HCT116 (cell line): ENCODE data around the gene RAP1GAP2. TPM values are rescaled to one million over a fixed set of nuclear protein-coding genes. Genes with fewer than 3 reads are reported as not detected.

ENCODE experiments used
- ATAC-seq: fragments of 200-7000 bp; cut with Tn5 transposase; 2 replicates; pipeline ENCODE4 v1.9.1; 2020; ENCODE audit warnings: mild to moderate bottlenecking, moderate library complexity
- BruUV-seq: library from RNA; stranded (reverse); fragments of 400-500 nt; replicated peaks from 2 replicates; lab custom pipeline; 2021; lab: Mats Ljungman, UMichigan
- CTCF ChIA-PET: fragments of 300-600 bp; sonication (Branson Sonifier 250); formaldehyde crosslinking; loops from one replicate; lab custom pipeline; 2021; ENCODE audit warnings: antibody characterized with exemption; lab: Charles Lee
- POLR2A ChIA-PET: fragments of 300-600, 350-600 bp; sonication (Branson Sonifier 250); formaldehyde crosslinking; loops from one replicate; lab custom pipeline; 2021; ENCODE audit warnings: antibody characterized with exemption; lab: Charles Lee
- RAD21 ChIA-PET, 2 experiments: fragments of 300-600 bp; sonication (Branson Sonifier 250); formaldehyde crosslinking; loops; one replicate each; lab custom pipeline; 2023; ENCODE audit warnings: low total read pairs in 2 of 2; ENCODE audit not compliant: uncharacterized antibody in 2 of 2, unreplicated experiment in 2 of 2, low non-redundant PET in 1 of 2; lab: Charles Lee
- DNase-seq: peaks from one replicate; pipeline ENCODE4 v3.0.0-alpha.2; 2010; ENCODE audit warnings: low read depth, low spot score
- H2AFZ ChIP-seq: fragments of 200-600 bp; shearing (Covaris generic), sonication (generic); 2 replicates; pipeline ENCODE4 v1.6.1; 2017; ENCODE audit warnings: low read depth, mixed run types, mixed read lengths, antibody characterized with exemption, low read length; ENCODE audit not compliant: poor library complexity, severe bottlenecking
- H3K27ac ChIP-seq: 2 replicates; pipeline ENCODE4 v1.5.1; 2012; ENCODE audit warnings: low read depth, low read length
- H3K27me3 ChIP-seq: fragments of 200-600 bp; sonication (generic); 2 replicates; pipeline ENCODE4 v1.6.1; 2016; ENCODE audit warnings: mixed run types, low read length, mixed read lengths; ENCODE audit not compliant: insufficient read depth
- H3K36me3 ChIP-seq, 2 experiments: fragments of 200-500 bp in 1 of 2; fragments of 200-600 bp in 1 of 2; sonication (Bioruptor generic) in 1 of 2; sonication (generic) in 1 of 2; 2 replicates each; pipeline versions ENCODE4 v1.5.1 to v1.6.1; 2014 to 2016; ENCODE audit warnings: low read length in 2 of 2, inconsistent platforms in 1 of 2, mixed read lengths in 1 of 2, mixed run types in 1 of 2; ENCODE audit not compliant: insufficient read depth in 2 of 2, control insufficient read depth in 1 of 2
- H3K4me1 ChIP-seq, 2 experiments: fragments of 200-600 bp in 1 of 2; sonication (generic) in 1 of 2; 2 replicates each; pipeline versions ENCODE4 v1.5.1 to v1.6.1; 2012 to 2017; ENCODE audit warnings: low read length in 2 of 2, inconsistent platforms in 1 of 2, mild to moderate bottlenecking in 1 of 2, mixed read lengths in 1 of 2, mixed run types in 1 of 2, moderate library complexity in 1 of 2; ENCODE audit not compliant: insufficient read depth in 2 of 2, control insufficient read depth in 1 of 2
- H3K4me2 ChIP-seq: fragments of 200-600 bp; sonication (generic); 2 replicates; pipeline ENCODE4 v1.6.1; 2017; ENCODE audit warnings: mixed run types, low read length, mixed read lengths
- H3K4me3 ChIP-seq, 2 experiments: fragments of 200-600 bp in 1 of 2; sonication (generic) in 1 of 2; replicated peaks in 1 of 2; 2 replicates each; pipeline ENCODE4 v1.5.1; 2011 to 2016; ENCODE audit warnings: low read length in 2 of 2, control low read depth in 1 of 2, low read depth in 1 of 2, mild to moderate bottlenecking in 1 of 2, mixed read lengths in 1 of 2, mixed run types in 1 of 2
- H3K79me2 ChIP-seq: fragments of 200-600 bp; sonication (generic); 2 replicates; pipeline ENCODE4 v1.6.1; 2017; ENCODE audit warnings: mild to moderate bottlenecking, mixed run types, low read length, moderate library complexity, mixed read lengths; ENCODE audit not compliant: insufficient read depth
- H3K9ac ChIP-seq: fragments of 200-600 bp; sonication (generic); 2 replicates; pipeline ENCODE4 v1.6.1; 2016; ENCODE audit warnings: low read length, mixed read lengths
- H3K9me2 ChIP-seq: fragments of 200-600 bp; sonication (generic), shearing (Covaris generic); 2 replicates; pipeline ENCODE4 v1.6.1; 2017; ENCODE audit warnings: mixed run types, mild to moderate bottlenecking, moderate library complexity; ENCODE audit not compliant: insufficient read depth
- H3K9me3 ChIP-seq, 2 experiments: fragments of 200-500 bp in 1 of 2; fragments of 200-600 bp in 1 of 2; sonication (Bioruptor generic) in 1 of 2; sonication (generic) in 1 of 2; 2 replicates each; pipeline ENCODE4 v1.6.1; 2014 to 2017; ENCODE audit warnings: low read length in 2 of 2, mixed read lengths in 2 of 2, inconsistent platforms in 1 of 2, low read depth in 1 of 2, mild to moderate bottlenecking in 1 of 2, mixed run types in 1 of 2, moderate library complexity in 1 of 2; ENCODE audit not compliant: control insufficient read depth in 1 of 2, insufficient read depth in 1 of 2
- H4K20me1 ChIP-seq: fragments of 200-600 bp; sonication (generic), shearing (Covaris generic); 2 replicates; pipeline ENCODE4 v1.6.1; 2017; ENCODE audit warnings: mixed run types, mild to moderate bottlenecking, moderate library complexity; ENCODE audit not compliant: insufficient read depth
- CBX3 ChIP-seq: IDR thresholded peaks from 2 replicates; pipeline ENCODE4 v1.6.1; 2012; ENCODE audit warnings: low read depth
- CEBPB ChIP-seq: IDR thresholded peaks from 2 replicates; pipeline ENCODE4 v1.6.1; 2012; ENCODE audit warnings: low read depth
- EGR1 ChIP-seq: IDR thresholded peaks from 2 replicates; pipeline ENCODE4 v1.6.1; 2012; ENCODE audit warnings: low read depth
- ELF1 ChIP-seq: IDR thresholded peaks from 2 replicates; pipeline ENCODE4 v1.6.1; 2012; ENCODE audit warnings: low read depth, borderline replicate concordance
- EZH2 ChIP-seq: fragments of 200-600 bp; sonication (generic); IDR thresholded peaks from 2 replicates; pipeline ENCODE4 v1.6.1; 2017; ENCODE audit warnings: antibody characterized with exemption, mixed run types
- EZH2phosphoT487 ChIP-seq: fragments of 200-600 bp; IDR thresholded peaks from 2 replicates; pipeline ENCODE4 v1.6.1; 2018; ENCODE audit warnings: antibody characterized with exemption, borderline replicate concordance
- JUND ChIP-seq: IDR thresholded peaks from 2 replicates; pipeline ENCODE4 v1.6.1; 2012
- POLR2A ChIP-seq: IDR thresholded peaks from 2 replicates; pipeline ENCODE4 v1.7.0; 2011; ENCODE audit warnings: borderline replicate concordance; ENCODE audit not compliant: insufficient read depth, insufficient read length; ENCODE audit errors: extremely low read depth
- POLR2AphosphoS5 ChIP-seq: IDR thresholded peaks from 2 replicates; pipeline ENCODE4 v1.6.1; 2011; ENCODE audit warnings: mild to moderate bottlenecking, low read depth, low read length, moderate library complexity
- RAD21 ChIP-seq: IDR thresholded peaks from 2 replicates; pipeline ENCODE4 v1.6.1; 2012; ENCODE audit warnings: low read depth, mild to moderate bottlenecking
- SIN3A ChIP-seq: IDR thresholded peaks from 2 replicates; pipeline ENCODE4 v1.6.1; 2012; ENCODE audit warnings: low read depth
- SP1 ChIP-seq: IDR thresholded peaks from 2 replicates; pipeline ENCODE4 v1.6.1; 2012; ENCODE audit warnings: low read depth
- SRF ChIP-seq: IDR thresholded peaks from 2 replicates; pipeline ENCODE4 v1.6.1; 2012; ENCODE audit warnings: low read depth
- TCF7L2 ChIP-seq: IDR thresholded peaks from 2 replicates; pipeline ENCODE4 v1.7.0; 2011; ENCODE audit warnings: borderline replicate concordance, inconsistent platforms; ENCODE audit not compliant: insufficient read depth, insufficient read length; ENCODE audit errors: extremely low read depth
- ZNF274 ChIP-seq: fragments of 200-500 bp; sonication (Bioruptor generic); IDR thresholded peaks from 2 replicates; pipeline ENCODE4 v1.6.1; 2014; ENCODE audit warnings: mild to moderate bottlenecking, low read depth, low read length, inconsistent platforms
- intact Hi-C: fragments of 100-400 bp; cut with micrococcal nuclease; formaldehyde crosslinking; loops from 2 replicates; pipeline ENCODE4 v1.10.0; 2022
- total RNA-seq: library from RNA; stranded (reverse); gene quantifications from one replicate; pipeline ENCODE4 v1.2.1, GENCODE V29; 2021; ENCODE audit not compliant: unreplicated experiment
- TF ChIP-seq, protein P1 (sequence below): IDR thresholded peaks from 2 replicates; pipeline ENCODE4 v1.6.1; 2012
- TF ChIP-seq, protein P2 (sequence below), 3 experiments: fragments of 200-600 bp in 1 of 3; sonication (generic) in 1 of 3; IDR thresholded peaks in 2 of 3; conservative IDR thresholded peaks in 1 of 3; 2 replicates each; pipeline ENCODE4 v1.5.1; 2012 to 2017; ENCODE audit warnings: low read depth in 2 of 3, low read length in 2 of 3, antibody characterized with exemption in 1 of 3, borderline replicate concordance in 1 of 3, control low read depth in 1 of 3, mild to moderate bottlenecking in 1 of 3, mixed read lengths in 1 of 3, mixed run types in 1 of 3, moderate library complexity in 1 of 3; ENCODE audit not compliant: insufficient read depth in 1 of 3
- TF ChIP-seq, protein P3 (sequence below): IDR thresholded peaks from 2 replicates; pipeline ENCODE4 v1.6.1; 2012; ENCODE audit warnings: low read depth
- TF ChIP-seq, protein P4 (sequence below): IDR thresholded peaks from 2 replicates; pipeline ENCODE4 v1.6.1; 2012

Gene RAP1GAP2
- total RNA-seq, 1 experiment from 2014 or later = 54.6 TPM

DNA sequence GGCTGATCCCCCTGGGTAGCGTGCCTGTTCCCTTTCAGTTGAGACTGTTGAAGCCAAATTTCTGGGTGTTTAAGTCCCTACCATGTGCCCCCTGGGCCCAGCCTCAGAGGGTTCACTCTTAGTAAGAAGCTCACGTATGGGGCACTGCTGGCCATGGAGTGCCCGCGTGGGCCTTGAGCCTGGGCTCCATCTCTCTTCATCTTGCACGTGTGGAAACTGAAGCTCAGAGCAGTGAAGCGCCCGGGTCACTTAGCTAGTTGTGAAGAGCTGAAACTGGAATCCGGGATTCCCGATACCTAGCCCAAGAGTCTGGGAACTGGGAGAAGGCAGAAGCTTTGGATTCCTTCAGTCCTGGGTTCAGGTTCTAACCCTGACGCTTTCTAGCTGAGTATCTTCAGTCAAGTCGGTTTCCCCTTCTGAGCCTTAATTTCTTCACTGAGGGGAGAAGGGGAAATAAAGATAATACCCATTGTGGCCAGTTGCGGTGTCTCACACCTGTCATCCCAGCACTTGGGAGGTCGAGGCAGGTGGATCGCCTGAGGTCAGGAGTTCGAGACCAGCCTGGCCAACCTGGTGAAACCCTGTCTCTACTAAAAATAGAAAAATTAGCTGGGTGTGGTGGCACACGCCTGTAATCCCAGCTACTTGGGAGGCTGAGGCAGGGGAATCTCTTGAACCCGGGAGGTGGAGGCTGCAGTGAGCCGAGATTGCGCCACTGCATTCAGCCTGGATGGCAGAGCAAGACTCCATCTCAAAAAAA lies 163.3 kb downstream of the RAP1GAP2 start:
- Histone ChIP-seq H3K4me2 (peak overlapping the region; percentile 66), H3K9me2 (no peaks in the 10 kb centered on the region), H3K79me2 (no peaks in the 10 kb centered on the region), H3K36me3 (no peaks in the 10 kb centered on the region), H3K9ac (peak overlapping the region; percentile 45; the same call in 1 of the 2 replicates), H4K20me1 (no peaks in the 10 kb centered on the region), H3K27ac (peak overlapping the region; percentile 48; the same call in 1 of the 2 replicates), H3K4me3 (peak overlapping the region in 1 of 2 experiments; percentile 19; a peak in 1 of 4 replicates), H3K4me1 (peaks cover 42 to 63% of the 10 kb centered on the region in 2 experiments), H3K9me3 (no peaks in the 10 kb centered on the region), H3K27me3 (no peaks in the 10 kb centered on the region), H2AFZ (no peak overlapping the region)
- BruUV-seq = no TSS peak
- DNase-seq (no peak), ATAC-seq (no peak)
- ChIA-PET POLR2A (no interaction called here), RAD21 (no interaction called here), CTCF (no interaction called here)
- intact Hi-C loops = no loop called here
- no peak for TF ChIP-seq ZNF274
- TF ChIP-seq TCF7L2 = no peak
- no peak for TF ChIP-seq SP1
- TF ChIP-seq SRF = no peak
- TF ChIP-seq POLR2A = no peak
- TF ChIP-seq, protein P1, sequence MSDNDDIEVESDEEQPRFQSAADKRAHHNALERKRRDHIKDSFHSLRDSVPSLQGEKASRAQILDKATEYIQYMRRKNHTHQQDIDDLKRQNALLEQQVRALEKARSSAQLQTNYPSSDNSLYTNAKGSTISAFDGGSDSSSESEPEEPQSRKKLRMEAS = no peak
- no peak for TF ChIP-seq SIN3A
- TF ChIP-seq EGR1 = no peak
- TF ChIP-seq CEBPB = no peak
- TF ChIP-seq JUND = no peak
- TF ChIP-seq, protein P2, sequence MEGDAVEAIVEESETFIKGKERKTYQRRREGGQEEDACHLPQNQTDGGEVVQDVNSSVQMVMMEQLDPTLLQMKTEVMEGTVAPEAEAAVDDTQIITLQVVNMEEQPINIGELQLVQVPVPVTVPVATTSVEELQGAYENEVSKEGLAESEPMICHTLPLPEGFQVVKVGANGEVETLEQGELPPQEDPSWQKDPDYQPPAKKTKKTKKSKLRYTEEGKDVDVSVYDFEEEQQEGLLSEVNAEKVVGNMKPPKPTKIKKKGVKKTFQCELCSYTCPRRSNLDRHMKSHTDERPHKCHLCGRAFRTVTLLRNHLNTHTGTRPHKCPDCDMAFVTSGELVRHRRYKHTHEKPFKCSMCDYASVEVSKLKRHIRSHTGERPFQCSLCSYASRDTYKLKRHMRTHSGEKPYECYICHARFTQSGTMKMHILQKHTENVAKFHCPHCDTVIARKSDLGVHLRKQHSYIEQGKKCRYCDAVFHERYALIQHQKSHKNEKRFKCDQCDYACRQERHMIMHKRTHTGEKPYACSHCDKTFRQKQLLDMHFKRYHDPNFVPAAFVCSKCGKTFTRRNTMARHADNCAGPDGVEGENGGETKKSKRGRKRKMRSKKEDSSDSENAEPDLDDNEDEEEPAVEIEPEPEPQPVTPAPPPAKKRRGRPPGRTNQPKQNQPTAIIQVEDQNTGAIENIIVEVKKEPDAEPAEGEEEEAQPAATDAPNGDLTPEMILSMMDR (IDR thresholded peaks at IDR 0.05 in 2 of 3, conservative IDR thresholded peaks at IDR 0.05 in 1 of 3; ENCODE audit: borderline replicate concordance in 1 of 3, insufficient read depth in 1 of 3, low read depth in 2 of 3, low read length in 2 of 3) = no peak
- TF ChIP-seq, protein P3, sequence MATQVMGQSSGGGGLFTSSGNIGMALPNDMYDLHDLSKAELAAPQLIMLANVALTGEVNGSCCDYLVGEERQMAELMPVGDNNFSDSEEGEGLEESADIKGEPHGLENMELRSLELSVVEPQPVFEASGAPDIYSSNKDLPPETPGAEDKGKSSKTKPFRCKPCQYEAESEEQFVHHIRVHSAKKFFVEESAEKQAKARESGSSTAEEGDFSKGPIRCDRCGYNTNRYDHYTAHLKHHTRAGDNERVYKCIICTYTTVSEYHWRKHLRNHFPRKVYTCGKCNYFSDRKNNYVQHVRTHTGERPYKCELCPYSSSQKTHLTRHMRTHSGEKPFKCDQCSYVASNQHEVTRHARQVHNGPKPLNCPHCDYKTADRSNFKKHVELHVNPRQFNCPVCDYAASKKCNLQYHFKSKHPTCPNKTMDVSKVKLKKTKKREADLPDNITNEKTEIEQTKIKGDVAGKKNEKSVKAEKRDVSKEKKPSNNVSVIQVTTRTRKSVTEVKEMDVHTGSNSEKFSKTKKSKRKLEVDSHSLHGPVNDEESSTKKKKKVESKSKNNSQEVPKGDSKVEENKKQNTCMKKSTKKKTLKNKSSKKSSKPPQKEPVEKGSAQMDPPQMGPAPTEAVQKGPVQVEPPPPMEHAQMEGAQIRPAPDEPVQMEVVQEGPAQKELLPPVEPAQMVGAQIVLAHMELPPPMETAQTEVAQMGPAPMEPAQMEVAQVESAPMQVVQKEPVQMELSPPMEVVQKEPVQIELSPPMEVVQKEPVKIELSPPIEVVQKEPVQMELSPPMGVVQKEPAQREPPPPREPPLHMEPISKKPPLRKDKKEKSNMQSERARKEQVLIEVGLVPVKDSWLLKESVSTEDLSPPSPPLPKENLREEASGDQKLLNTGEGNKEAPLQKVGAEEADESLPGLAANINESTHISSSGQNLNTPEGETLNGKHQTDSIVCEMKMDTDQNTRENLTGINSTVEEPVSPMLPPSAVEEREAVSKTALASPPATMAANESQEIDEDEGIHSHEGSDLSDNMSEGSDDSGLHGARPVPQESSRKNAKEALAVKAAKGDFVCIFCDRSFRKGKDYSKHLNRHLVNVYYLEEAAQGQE = no peak
- TF ChIP-seq EZH2 = no peak
- TF ChIP-seq POLR2AphosphoS5 = no peak
- TF ChIP-seq ELF1 = no peak
- TF ChIP-seq, protein P4, sequence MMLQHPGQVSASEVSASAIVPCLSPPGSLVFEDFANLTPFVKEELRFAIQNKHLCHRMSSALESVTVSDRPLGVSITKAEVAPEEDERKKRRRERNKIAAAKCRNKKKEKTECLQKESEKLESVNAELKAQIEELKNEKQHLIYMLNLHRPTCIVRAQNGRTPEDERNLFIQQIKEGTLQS = no peak
- no peak for TF ChIP-seq EZH2phosphoT487
- no peak for TF ChIP-seq CBX3
- no peak for TF ChIP-seq RAD21
